OCI-LY1 (cell line): ENCODE data around the gene ADAM8.
"Not testable (repeated sequence)": the region's sequence is repeated elsewhere in the genome, so short reads cannot be mapped to it uniquely, and the experiment has no call there.

Experiments used
- H2AFZ ChIP-seq: fragments of 200-600 bp; sonication (generic), shearing (Covaris generic); 2 replicates; pipeline ENCODE4 v1.6.0; 2014; ENCODE audit warnings: antibody characterized with exemption, mild to moderate bottlenecking, low read length
- H3F3A ChIP-seq: fragments of 200-600 bp; sonication (generic), shearing (Covaris generic); 2 replicates; pipeline ENCODE4 v1.6.0; 2014; ENCODE audit warnings: mild to moderate bottlenecking, antibody characterized with exemption, low read length, moderate library complexity; ENCODE audit not compliant: insufficient read depth
- H3K27ac ChIP-seq: fragments of 200-600 bp; sonication (generic); 2 replicates; pipeline ENCODE4 v1.5.1; 2014; ENCODE audit warnings: low read length, mixed run types, mild to moderate bottlenecking, low read depth; ENCODE audit not compliant: poor library complexity, severe bottlenecking
- H3K27me3 ChIP-seq: fragments of 200-600 bp; sonication (generic); 2 replicates; pipeline ENCODE4 v1.6.0; 2014; ENCODE audit warnings: antibody characterized with exemption, mild to moderate bottlenecking, low read length, moderate library complexity; ENCODE audit not compliant: insufficient read depth
- H3K36me3 ChIP-seq: fragments of 200-600 bp; sonication (generic); 2 replicates; pipeline ENCODE4 v1.6.1; 2014; ENCODE audit warnings: mild to moderate bottlenecking, antibody characterized with exemption, low read length, moderate library complexity, mixed read lengths; ENCODE audit not compliant: insufficient read depth
- H3K4me1 ChIP-seq: fragments of 200-600 bp; sonication (generic); 2 replicates; pipeline ENCODE4 v1.5.1; 2014; ENCODE audit warnings: mild to moderate bottlenecking, low read length, moderate library complexity; ENCODE audit not compliant: insufficient read depth, severe bottlenecking
- H3K4me2 ChIP-seq: fragments of 200-600 bp; sonication (generic), shearing (Covaris generic); 2 replicates; pipeline ENCODE4 v1.6.1; 2014; ENCODE audit warnings: low read length
- H3K4me3 ChIP-seq: fragments of 200-600 bp; sonication (generic); 2 replicates; pipeline ENCODE4 v1.5.1; 2014; ENCODE audit warnings: low read length, low read depth, mild to moderate bottlenecking, mixed read lengths; ENCODE audit not compliant: poor library complexity, severe bottlenecking
- H3K79me2 ChIP-seq: fragments of 200-600 bp; shearing (Covaris generic); 2 replicates; pipeline ENCODE4 v1.6.1; 2016; ENCODE audit warnings: mixed run types, low read length, mixed read lengths; ENCODE audit not compliant: insufficient read depth
- H3K9ac ChIP-seq: fragments of 200-600 bp; sonication (generic), shearing (Covaris generic); 2 replicates; pipeline ENCODE4 v1.6.1; 2014; ENCODE audit warnings: mild to moderate bottlenecking, low read length, mixed read lengths
- H3K9me2 ChIP-seq: fragments of 200-600 bp; sonication (generic), shearing (Covaris generic); 2 replicates; pipeline ENCODE4 v1.6.1; 2014; ENCODE audit warnings: low read depth, mild to moderate bottlenecking, low read length, mixed read lengths
- H3K9me3 ChIP-seq: fragments of 200-600 bp; shearing (Covaris generic); 2 replicates; pipeline ENCODE4 v1.6.1; 2014; ENCODE audit warnings: low read length, mixed read lengths
- H4K20me1 ChIP-seq: fragments of 200-600 bp; sonication (generic), shearing (Covaris generic); 2 replicates; pipeline ENCODE4 v1.6.0; 2016; ENCODE audit warnings: mild to moderate bottlenecking, low read length; ENCODE audit not compliant: insufficient read depth
- CTCF ChIP-seq: fragments of 200-600 bp; sonication (generic), shearing (Covaris generic); IDR thresholded peaks from 2 replicates; pipeline ENCODE4 v1.5.1; 2017; ENCODE audit warnings: mild to moderate bottlenecking, antibody characterized with exemption, low read length, moderate library complexity, mixed read lengths
- EZH2 ChIP-seq: fragments of 200-600 bp; sonication (generic), shearing (Covaris generic); IDR thresholded peaks from 2 replicates; pipeline ENCODE4 v1.8.0; 2017; ENCODE audit warnings: borderline replicate concordance, mixed run types, mild to moderate bottlenecking, antibody characterized with exemption, low read length, moderate library complexity, mixed read lengths

The ADAM8 gene

GRCh38 chr10:133225707-133226191 lies 50.9 kb downstream of the ADAM8 start:
- no peaks in the 10 kb centered on the region for H3K9me2 ChIP-seq
- no peak overlapping the region for H3K27ac ChIP-seq
- H2AFZ ChIP-seq: no peak overlapping the region
- no peaks in the 10 kb centered on the region for H3K36me3 ChIP-seq
- H3K4me2 ChIP-seq: no peak overlapping the region
- no peaks in the 10 kb centered on the region for H3K4me1 ChIP-seq
- H4K20me1 ChIP-seq: no peaks in the 10 kb centered on the region
- no peaks in the 10 kb centered on the region for H3K9me3 ChIP-seq
- H3K4me3 ChIP-seq: no peak overlapping the region
- H3K9ac ChIP-seq: no peak overlapping the region
- H3K27me3 ChIP-seq: no peaks in the 10 kb centered on the region
- no peaks in the 10 kb centered on the region for H3F3A ChIP-seq
- TF ChIP-seq CTCF: no peak
- no peak for TF ChIP-seq EZH2
- no peaks in the 10 kb centered on the region for H3K79me2 ChIP-seq

- Histone ChIP-seq H3K4me1 (no peaks in the 10 kb centered on the region), H3K4me3 (no peak overlapping the region), H3K36me3 (no peaks in the 10 kb centered on the region), H3K9ac (no peak overlapping the region), H3K79me2 (no peaks in the 10 kb centered on the region), H3K27ac (no peak overlapping the region), H3K9me3 (no peaks in the 10 kb centered on the region), H2AFZ (no peak overlapping the region), H3F3A (no peaks in the 10 kb centered on the region), H3K4me2 (no peak overlapping the region), H3K27me3 (no peaks in the 10 kb centered on the region), H4K20me1 (no peaks in the 10 kb centered on the region), H3K9me2 (no peaks in the 10 kb centered on the region)
- TF ChIP-seq EZH2: no peak
- no peak for TF ChIP-seq CTCF
Observed at GRCh38 chr10:133224756-133225372, 51.8 kb downstream of the ADAM8 start.

- Histone ChIP-seq H4K20me1 (no peaks in the 10 kb centered on the region), H3K9me2 (no peaks in the 10 kb centered on the region), H3K4me1 (no peaks in the 10 kb centered on the region), H3K4me3 (no peak overlapping the region), H3K36me3 (no peaks in the 10 kb centered on the region), H3K27me3 (no peaks in the 10 kb centered on the region), H3K4me2 (no peak overlapping the region), H2AFZ (no peak overlapping the region), H3K9ac (no peak overlapping the region), H3K79me2 (no peaks in the 10 kb centered on the region), H3F3A (no peaks in the 10 kb centered on the region), H3K27ac (no peak overlapping the region), H3K9me3 (no peaks in the 10 kb centered on the region)
- TF ChIP-seq EZH2 (no peak), CTCF (no peak)
Observed at GRCh38 chr10:133224076-133224475, 52.6 kb downstream of the ADAM8 start.

- H3K27me3 ChIP-seq, H3K4me1 ChIP-seq: not testable (repeated sequence)
Observed at GRCh38 chr10:133221756-133222155, 54.9 kb downstream of the ADAM8 start.

More at GRCh38 chr10:133221756-133222155, 54.9 kb downstream of the ADAM8 start:
- not testable (repeated sequence) for H3F3A ChIP-seq, H3K9me3 ChIP-seq, H3K79me2 ChIP-seq, H3K9ac ChIP-seq, H2AFZ ChIP-seq, H3K9me2 ChIP-seq, H3K36me3 ChIP-seq, H3K4me3 ChIP-seq, H3K4me2 ChIP-seq, H3K27ac ChIP-seq, H4K20me1 ChIP-seq
